Heart left ventricle (tissue), 16 donors: ENCODE data around the gene PCSK4. TPM values are rescaled to one million over a fixed set of nuclear protein-coding genes. Genes with fewer than 3 reads are reported as not detected.
A peak's percentile ranks its signal among the peaks of the same experiment; 100 is the strongest.
"Not testable (repeated sequence)": the region's sequence is repeated elsewhere in the genome, so short reads cannot be mapped to it uniquely, and the experiment has no call there.

ENCODE experiments used
- ATAC-seq, 4 donors: fragments of 200-7000 bp; cut with Tn5 transposase; one replicate each; pipeline ENCODE4 v1.9.1; 2020 to 2022; ENCODE audit warnings: moderate library complexity in 4 of 4, mild to moderate bottlenecking in 3 of 4, moderate number of reproducible peaks in 1 of 4
- DNase-seq, 5 donors: peaks; one replicate each; pipeline ENCODE4 v3.0.0-alpha.2; 2020
- H3K27ac ChIP-seq, 12 donors: fragments of 200-600 bp; sonication (generic) in 4 of 12; one replicate each; pipeline versions ENCODE4 v1.5.0 to v1.8.0; 2016 to 2022; ENCODE audit warnings: mild to moderate bottlenecking in 2 of 12
- H3K27me3 ChIP-seq, 9 donors: fragments of 200-600 bp; sonication (generic) in 2 of 9; one replicate each; pipeline versions ENCODE4 v1.5.1 to v1.8.0; 2016 to 2022; ENCODE audit warnings: mild to moderate bottlenecking in 3 of 9
- H3K36me3 ChIP-seq, 9 donors: fragments of 200-600 bp; sonication (generic) in 2 of 9; one replicate each; pipeline versions ENCODE4 v1.5.0 to v1.8.0; 2018 to 2022; ENCODE audit warnings: mild to moderate bottlenecking in 2 of 9
- H3K4me1 ChIP-seq, 12 donors: fragments of 200-600 bp; sonication (generic) in 4 of 12; one replicate each; pipeline versions ENCODE4 v1.5.0 to v1.8.0; 2016 to 2022; ENCODE audit warnings: mild to moderate bottlenecking in 3 of 12
- H3K4me3 ChIP-seq, 12 donors: fragments of 200-600 bp; sonication (generic) in 4 of 12; one replicate each; pipeline versions ENCODE4 v1.5.0 to v1.8.0; 2017 to 2022; ENCODE audit warnings: mild to moderate bottlenecking in 9 of 12, moderate library complexity in 4 of 12
- H3K9me3 ChIP-seq, 12 donors: fragments of 200-600 bp; sonication (generic) in 4 of 12; one replicate each; pipeline versions ENCODE4 v1.5.0 to v1.8.0; 2016 to 2022; ENCODE audit warnings: mild to moderate bottlenecking in 1 of 12
- POLR2A ChIP-seq, 2 donors: fragments of 450-650 bp; IDR thresholded peaks; one replicate each; pipeline ENCODE4 v1.6.1; 2017; ENCODE audit warnings: antibody characterized with exemption in 2 of 2, mild to moderate bottlenecking in 2 of 2, moderate library complexity in 2 of 2
- WGBS, 4 donors: extraction: QIAGEN DNeasy Blood & Tissue Kit in 2 of 4; methylation state at CpG; one replicate each; pipeline versions ENCODE4 v1.1.5 to v1.1.7; 2013 to 2018; 5-methylcytosine and 5-hydroxymethylcytosine counted together
- intact Hi-C, 10 donors: fragments of 100-400 bp; cut with DNase I; formaldehyde crosslinking; loops; one replicate each; pipeline versions ENCODE4 v1.11.1 to v1.14.2; 2022
- polyA plus RNA-seq, 2 donors: library from polyadenylated mRNA; stranded (reverse); fragments of 200-250 nt; gene quantifications; one replicate each; pipeline ENCODE4 v1.2.3, GENCODE V29; 2013
- total RNA-seq, 9 donors: library from RNA; depleted of rRNA in 2 of 9; stranded (reverse); fragments of >200 nt in 2 of 9; fragmentation: NEBNext Ultra II Directional in 3 of 9; extraction: Animal tissue kit (Norgen Biotek cat#: 25700) in 3 of 9; gene quantifications; one replicate each; pipeline versions ENCODE4 v1.1.0 to v1.2.4, GENCODE V29; 2016 to 2023
- TF ChIP-seq, protein P1 (sequence below), 12 donors: fragments of 200-600 bp; sonication (generic) in 4 of 12; IDR thresholded peaks; one replicate each; pipeline versions ENCODE4 v1.5.0 to v1.8.0; 2018 to 2022; ENCODE audit warnings: antibody characterized with exemption in 12 of 12, mild to moderate bottlenecking in 5 of 12
- donor health status: ischemic (EF 13 %, LVEDD 7.1; RV severe dilation, severe dysfunction).
- donor health status: healthy with polysubstance abuse.
- donor health status: DM: no; HTN: yes; CAD: no.
- donor health status: DM: no; HTN: no; CAD: no.
- donor health status: ischemic (EF 25% LVEDD 6.9; RV normal size, moderate dysfunction).
- donor health status: ischemic (EF 25% LVEDD 5.7; RV mildly dilated, moderate dysfunction).
- donor health status: healthy.
- donor health status: DM: yes; HTN: yes; CAD: no.
- donor health status: ischemic (EF 35%, LVEDD 5.7; RV mildly dilated, moderate dysfunction).
- donor health status: nonischemic (EF 11% LVEDD 7.7; RV severe dilation, severe dysfunction).
- donor health status: DM: yes; HTN: yes; CAD: no.
- donor health status: PGD.
- donor health status: ischemic (EF 29% LVEDD 5.4; RV normal size, mild dysfunction).
- donor health status: nonischemic (EF 23%, LVEDD 6.1; RV moderate dilation, normal function).

PCSK4 gene
- total and polyA plus RNA-seq, 11 donors: 0.31 to 1.9 (median 1.2) TPM

DNA sequence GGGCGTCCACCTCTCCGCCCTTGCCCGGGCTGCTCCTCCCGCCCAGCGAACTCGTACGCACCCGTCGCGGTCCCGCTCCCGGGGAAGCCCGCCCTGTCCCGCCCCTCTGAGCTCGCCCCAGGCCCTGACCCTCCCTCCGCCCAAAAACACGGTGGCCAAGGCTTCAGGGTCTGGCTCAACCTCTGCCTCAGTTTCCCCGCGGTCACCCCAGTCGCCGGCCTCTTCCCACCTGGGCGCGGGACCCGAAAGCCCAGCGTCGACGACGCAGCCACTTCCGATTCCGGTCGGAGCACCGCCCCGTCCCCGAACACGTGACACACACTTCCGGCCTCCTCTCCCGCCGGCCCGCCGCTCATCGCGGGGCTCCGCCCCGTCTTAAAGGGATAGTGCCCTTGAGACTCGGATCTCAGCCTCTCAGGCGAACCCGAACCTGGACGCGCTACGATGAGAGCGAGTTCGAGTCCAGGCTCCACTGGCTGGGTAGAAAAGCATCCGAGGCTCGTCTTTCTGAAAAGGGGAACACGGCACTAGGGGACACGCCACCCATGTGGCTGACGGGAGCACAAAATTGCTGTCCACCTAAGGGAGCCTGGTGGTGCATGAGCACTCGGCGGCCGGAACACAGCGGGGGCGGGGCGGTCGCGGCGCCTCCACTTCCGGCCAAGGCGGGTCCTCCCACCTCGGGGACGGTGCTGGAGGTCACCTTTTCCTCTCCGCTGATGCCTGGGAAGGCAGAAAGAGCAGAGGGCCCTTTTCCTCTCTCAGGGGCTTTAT is 11.0 kb downstream of the PCSK4 start, which contains the start of gene C19orf25:
Gene C19orf25, minus strand, starts transcription at position 282 of the 774 bp plus-strand sequence. CDS start 312 bp downstream, outside the sequence.
- WGBS, 4 donors: 0 to 1% (median 0%) methylated on average over 37 to 71 of the region's 71 CpGs
- no peaks in the 10 kb centered on the region for H3K9me3 ChIP-seq
- peaks cover 0 to 33% (median 3%) of the 10 kb centered on the region in 9 donors for H3K36me3 ChIP-seq
- H3K4me3 ChIP-seq: peak within 1 kb of the TSS; percentile 80 to 99 (median 94)
- H3K27ac ChIP-seq: peak within 1 kb of the TSS; percentile 27 to 82 (median 70)
- H3K4me1 ChIP-seq: peaks cover 0 to 30% (median 23%) of the 10 kb centered on the region in 12 donors
- intact Hi-C loops: loop anchor here in 1 of 10 donors (1.0 kb wide), 1 partner anchor 11 kb away; the partner anchor contains the start of gene PCSK4
- no peaks in the 10 kb centered on the region for H3K27me3 ChIP-seq
- peak in 1 of 2 donors; percentile 77 for TF ChIP-seq POLR2A (IDR thresholded peaks at IDR 0.05)
- TF ChIP-seq, protein P1, sequence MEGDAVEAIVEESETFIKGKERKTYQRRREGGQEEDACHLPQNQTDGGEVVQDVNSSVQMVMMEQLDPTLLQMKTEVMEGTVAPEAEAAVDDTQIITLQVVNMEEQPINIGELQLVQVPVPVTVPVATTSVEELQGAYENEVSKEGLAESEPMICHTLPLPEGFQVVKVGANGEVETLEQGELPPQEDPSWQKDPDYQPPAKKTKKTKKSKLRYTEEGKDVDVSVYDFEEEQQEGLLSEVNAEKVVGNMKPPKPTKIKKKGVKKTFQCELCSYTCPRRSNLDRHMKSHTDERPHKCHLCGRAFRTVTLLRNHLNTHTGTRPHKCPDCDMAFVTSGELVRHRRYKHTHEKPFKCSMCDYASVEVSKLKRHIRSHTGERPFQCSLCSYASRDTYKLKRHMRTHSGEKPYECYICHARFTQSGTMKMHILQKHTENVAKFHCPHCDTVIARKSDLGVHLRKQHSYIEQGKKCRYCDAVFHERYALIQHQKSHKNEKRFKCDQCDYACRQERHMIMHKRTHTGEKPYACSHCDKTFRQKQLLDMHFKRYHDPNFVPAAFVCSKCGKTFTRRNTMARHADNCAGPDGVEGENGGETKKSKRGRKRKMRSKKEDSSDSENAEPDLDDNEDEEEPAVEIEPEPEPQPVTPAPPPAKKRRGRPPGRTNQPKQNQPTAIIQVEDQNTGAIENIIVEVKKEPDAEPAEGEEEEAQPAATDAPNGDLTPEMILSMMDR (IDR thresholded peaks at IDR 0.05): no peak
- peak; percentile 94 to 98 (median 96) for DNase-seq
- ATAC-seq: peak; percentile 94 to 98 (median 96)

DNA sequence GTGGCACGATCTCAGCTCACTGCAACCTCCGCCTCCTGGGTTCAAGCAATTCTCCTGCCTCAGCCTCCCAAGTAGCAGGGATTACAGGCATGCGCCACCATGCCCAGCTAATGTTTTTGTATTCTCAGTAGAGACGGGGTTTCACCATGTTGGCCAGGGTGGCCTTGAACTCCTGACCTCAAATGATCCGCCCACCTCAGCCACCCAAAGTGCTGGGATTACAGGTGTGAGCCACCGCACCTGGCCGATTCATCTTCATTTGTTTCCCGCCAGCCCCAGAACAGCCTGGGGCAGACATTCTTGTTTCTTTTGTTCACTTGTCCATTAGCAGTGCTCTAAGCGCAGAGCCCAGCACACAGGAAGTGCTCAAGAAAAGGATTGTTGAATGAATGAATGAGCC is 13.1 kb downstream of the PCSK4 start:
- H3K27ac ChIP-seq, H3K9me3 ChIP-seq, intact Hi-C loops, H3K4me3 ChIP-seq, ATAC-seq, DNase-seq: not testable (repeated sequence)
- H3K4me1 ChIP-seq: peaks cover 0 to 41% (median 28%) of the 10 kb centered on the region in 12 donors
- peaks cover 0 to 16% (median 6%) of the 10 kb centered on the region in 9 donors for H3K27me3 ChIP-seq
- peaks cover 0 to 33% (median 3%) of the 10 kb centered on the region in 9 donors for H3K36me3 ChIP-seq
- 93 to 97% (median 95%) methylated on average over 9 of the region's 9 CpGs for WGBS, 4 donors

DNA sequence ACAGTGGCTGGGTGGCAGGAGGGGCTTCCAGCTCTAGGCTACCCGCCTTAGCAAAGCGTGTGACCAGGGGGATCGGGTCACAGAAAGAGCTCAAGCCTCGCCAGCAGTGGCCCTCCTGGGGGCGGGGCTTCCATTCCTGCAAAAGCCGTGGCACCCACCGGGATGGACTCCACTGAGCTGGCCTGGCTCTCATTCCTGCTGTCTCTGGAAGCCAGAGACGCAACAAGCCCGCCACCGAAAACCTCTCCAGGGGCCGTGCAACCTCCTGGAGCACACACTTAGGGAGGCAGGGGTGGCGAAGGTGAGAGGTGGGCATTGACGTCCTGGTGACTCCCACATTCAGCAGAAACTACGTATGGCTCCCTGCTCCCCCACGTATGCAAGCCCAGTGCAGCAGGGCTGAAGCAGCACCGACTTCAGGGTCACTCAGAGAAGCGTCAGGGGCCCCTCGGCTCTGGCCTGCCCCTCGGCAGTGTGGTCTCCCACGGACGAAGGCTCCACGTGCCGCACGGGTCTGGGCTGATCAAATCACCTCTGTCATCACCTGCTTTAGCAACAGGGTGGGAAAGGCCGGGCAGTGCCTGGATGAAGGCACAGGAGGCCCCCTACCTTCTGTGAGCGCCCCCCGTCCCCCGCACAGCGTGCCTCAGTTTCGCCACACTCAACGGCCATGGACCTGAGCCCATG is 14.3 kb downstream of the PCSK4 start:
- peaks cover 3 to 51% (median 35%) of the 10 kb centered on the region in 12 donors for H3K4me1 ChIP-seq
- no peak overlapping the region for H3K4me3 ChIP-seq
- peak in 1 of 5 donors; percentile 56 for DNase-seq
- H3K9me3 ChIP-seq: no peaks in the 10 kb centered on the region
- intact Hi-C loops: no loop called here
- H3K36me3 ChIP-seq: peaks cover 0 to 33% (median 3%) of the 10 kb centered on the region in 9 donors
- 90 to 95% (median 91%) methylated on average over 14 to 31 of the region's 31 CpGs for WGBS, 4 donors
- H3K27ac ChIP-seq: no peak overlapping the region
- no peak for TF ChIP-seq POLR2A (IDR thresholded peaks at IDR 0.05)
- TF ChIP-seq, protein P1 (IDR thresholded peaks at IDR 0.05): no peak
- ATAC-seq: no peak
- peaks cover 0 to 27% (median 16%) of the 10 kb centered on the region in 9 donors for H3K27me3 ChIP-seq

DNA sequence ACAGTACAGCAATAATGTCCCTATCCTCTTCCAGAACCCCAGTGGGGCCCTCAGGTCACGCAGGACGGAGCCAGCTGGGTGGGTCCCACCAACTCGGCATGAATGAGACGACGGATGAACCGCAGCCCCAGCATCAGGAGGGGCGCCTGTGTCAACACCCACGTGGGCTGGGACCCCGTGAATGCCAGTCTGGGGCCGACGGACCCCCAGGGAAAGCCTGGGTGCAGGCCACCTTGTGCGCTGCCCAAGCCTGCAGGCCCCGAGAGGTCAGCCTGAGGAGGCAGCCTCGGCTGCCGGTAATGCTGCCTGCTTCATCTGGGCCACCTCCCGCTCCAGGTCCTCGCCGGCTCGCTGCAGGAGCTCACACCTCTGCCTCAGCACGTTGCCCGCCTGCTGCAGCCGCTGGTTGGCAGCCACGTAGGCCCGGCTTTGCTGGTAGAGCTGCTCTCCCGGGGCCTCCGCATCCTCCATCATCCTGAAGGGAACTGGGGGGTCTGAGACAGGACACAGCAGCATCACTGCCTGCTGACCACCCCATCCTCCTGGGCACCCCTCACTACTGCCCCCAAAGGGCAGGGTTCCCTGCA is 15.3 kb downstream of the PCSK4 start:
- Histone ChIP-seq H3K27me3 (peaks cover 1 to 38% (median 26%) of the 10 kb centered on the region in 9 donors), H3K4me3 (no peak overlapping the region), H3K36me3 (peaks cover 0 to 33% (median 3%) of the 10 kb centered on the region in 9 donors), H3K27ac (peak overlapping the region in 6 of 12 donors; percentile 23 to 60 (median 49)), H3K9me3 (no peaks in the 10 kb centered on the region), H3K4me1 (peaks cover 12 to 61% (median 45%) of the 10 kb centered on the region in 12 donors)
- TF ChIP-seq, protein P1 (IDR thresholded peaks at IDR 0.05): no peak
- no peak for TF ChIP-seq POLR2A (IDR thresholded peaks at IDR 0.05)
- WGBS, 4 donors: 89 to 94% (median 92%) methylated on average over 24 to 26 of the region's 26 CpGs
- ATAC-seq: no peak
- peak in 4 of 5 donors; percentile 10 to 53 (median 14) for DNase-seq
- intact Hi-C loops: no loop called here
